SK-N-SH treated with all-trans-retinoic acid at 6 μM for 48 hours (cell line): ENCODE results near the gene NID1.

Experiments
- ATAC-seq: fragments of 200-7000 bp; cut with Tn5 transposase; 3 replicates; pipeline ENCODE4 v1.9.1; 2020; ENCODE audit warnings: mild to moderate bottlenecking, moderate library complexity
- ARNTL ChIP-seq: fragments of 450-650 bp; formaldehyde crosslinking; IDR thresholded peaks from 2 replicates; pipeline ENCODE4 v1.5.0; 2020; ENCODE audit warnings: low read depth, mild to moderate bottlenecking, moderate library complexity, borderline replicate concordance
- BACH2 ChIP-seq: fragments of 250-450 bp; sonication (Bioruptor Pico); IDR thresholded peaks from 2 replicates; pipeline ENCODE4 v1.9.0; 2021; ENCODE audit warnings: mild to moderate bottlenecking, borderline replicate concordance
- CREB5 ChIP-seq: fragments of 250-450 bp; sonication (Bioruptor Pico); IDR thresholded peaks from 2 replicates; pipeline ENCODE4 v1.5.1; 2020; ENCODE audit warnings: low read depth, mild to moderate bottlenecking, moderate library complexity
- CSDC2 ChIP-seq: fragments of 250-450 bp; sonication (Bioruptor Pico); IDR thresholded peaks from 2 replicates; pipeline ENCODE4 v1.5.0; 2020; ENCODE audit warnings: mild to moderate bottlenecking, moderate library complexity
- ESRRG ChIP-seq: fragments of 250-450 bp; sonication (Bioruptor Pico); IDR thresholded peaks from 2 replicates; pipeline ENCODE4 v1.6.1; 2021; ENCODE audit warnings: mild to moderate bottlenecking
- GLIS3 ChIP-seq: fragments of 250-450 bp; sonication (Bioruptor Pico); IDR thresholded peaks from 2 replicates; pipeline ENCODE4 v1.5.0; 2020; ENCODE audit warnings: mild to moderate bottlenecking, moderate library complexity
- ISL1 ChIP-seq: fragments of 250-450 bp; sonication (Bioruptor Pico); IDR thresholded peaks from 2 replicates; pipeline ENCODE4 v2.1.2; 2022; ENCODE audit warnings: mild to moderate bottlenecking, moderate library complexity
- RARB ChIP-seq: fragments of 250-450 bp; sonication (Bioruptor Pico); IDR thresholded peaks from 2 replicates; pipeline ENCODE4 v1.8.0; 2021; ENCODE audit warnings: mild to moderate bottlenecking, moderate library complexity
- SNAI2 ChIP-seq: fragments of 250-450 bp; sonication (Bioruptor Pico); IDR thresholded peaks from 2 replicates; pipeline ENCODE4 v1.5.0; 2020; ENCODE audit warnings: mild to moderate bottlenecking, moderate library complexity
- TCF4 ChIP-seq: fragments of 250-450 bp; sonication (Bioruptor Pico); IDR thresholded peaks from 2 replicates; pipeline ENCODE4 v1.8.0; 2021; ENCODE audit warnings: mild to moderate bottlenecking, moderate library complexity, borderline replicate concordance
- TOX ChIP-seq: fragments of 250-450 bp; sonication (Bioruptor Pico); IDR thresholded peaks from 2 replicates; pipeline ENCODE4 v1.8.0; 2021; ENCODE audit warnings: mild to moderate bottlenecking, moderate library complexity, borderline replicate concordance
- ZC3H10 ChIP-seq: fragments of 250-450 bp; sonication (Bioruptor Pico); IDR thresholded peaks from 2 replicates; pipeline ENCODE4 v1.5.1; 2021; ENCODE audit warnings: mild to moderate bottlenecking, moderate library complexity
- ZFP3 ChIP-seq: fragments of 250-450 bp; sonication (Bioruptor Pico); IDR thresholded peaks from 2 replicates; pipeline ENCODE4 v1.5.0; 2020; ENCODE audit warnings: mild to moderate bottlenecking, moderate library complexity
- ZFP30 ChIP-seq: fragments of 450-650 bp; formaldehyde crosslinking; IDR thresholded peaks from 2 replicates; pipeline ENCODE4 v1.5.0; 2022; ENCODE audit warnings: mild to moderate bottlenecking, moderate library complexity
- ZNF565 ChIP-seq: fragments of 450-650 bp; formaldehyde crosslinking; conservative IDR thresholded peaks from 2 replicates; pipeline ENCODE4 v1.5.0; 2020; ENCODE audit warnings: low read depth, mild to moderate bottlenecking, moderate library complexity
- ZNF70 ChIP-seq: fragments of 450-650 bp; formaldehyde crosslinking; IDR thresholded peaks from 2 replicates; pipeline ENCODE4 v1.5.0; 2020; ENCODE audit warnings: mild to moderate bottlenecking, moderate library complexity
- ZNF8 ChIP-seq: fragments of 450-650 bp; formaldehyde crosslinking; IDR thresholded peaks from 2 replicates; pipeline ENCODE4 v1.5.0; 2020; ENCODE audit warnings: mild to moderate bottlenecking, moderate library complexity
- TF ChIP-seq, protein P1 (sequence below): fragments of 250-450 bp; sonication (Bioruptor Pico); IDR thresholded peaks from 2 replicates; pipeline ENCODE4 v1.8.0; 2021; ENCODE audit warnings: low read depth, mild to moderate bottlenecking, moderate library complexity, borderline replicate concordance
- TF ChIP-seq, protein P2 (sequence below): fragments of 250-450 bp; sonication (Bioruptor Pico); IDR thresholded peaks from 2 replicates; pipeline ENCODE4 v1.8.0; 2020; ENCODE audit warnings: mild to moderate bottlenecking, moderate library complexity, borderline replicate concordance
- TF ChIP-seq, protein P3 (sequence below): fragments of 250-450 bp; sonication (Bioruptor Pico); IDR thresholded peaks from 2 replicates; pipeline ENCODE4 v1.5.1; 2021; ENCODE audit warnings: mild to moderate bottlenecking, moderate library complexity
- TF ChIP-seq, protein P4 (sequence below): fragments of 250-450 bp; sonication (Bioruptor Pico); IDR thresholded peaks from 2 replicates; pipeline ENCODE4 v1.5.0; 2020; ENCODE audit warnings: mild to moderate bottlenecking, moderate library complexity

The NID1 gene

GRCh38 chr1:236082526-236082925 is 17.6 kb upstream of the NID1 start (continued):
- TF ChIP-seq, protein P1, sequence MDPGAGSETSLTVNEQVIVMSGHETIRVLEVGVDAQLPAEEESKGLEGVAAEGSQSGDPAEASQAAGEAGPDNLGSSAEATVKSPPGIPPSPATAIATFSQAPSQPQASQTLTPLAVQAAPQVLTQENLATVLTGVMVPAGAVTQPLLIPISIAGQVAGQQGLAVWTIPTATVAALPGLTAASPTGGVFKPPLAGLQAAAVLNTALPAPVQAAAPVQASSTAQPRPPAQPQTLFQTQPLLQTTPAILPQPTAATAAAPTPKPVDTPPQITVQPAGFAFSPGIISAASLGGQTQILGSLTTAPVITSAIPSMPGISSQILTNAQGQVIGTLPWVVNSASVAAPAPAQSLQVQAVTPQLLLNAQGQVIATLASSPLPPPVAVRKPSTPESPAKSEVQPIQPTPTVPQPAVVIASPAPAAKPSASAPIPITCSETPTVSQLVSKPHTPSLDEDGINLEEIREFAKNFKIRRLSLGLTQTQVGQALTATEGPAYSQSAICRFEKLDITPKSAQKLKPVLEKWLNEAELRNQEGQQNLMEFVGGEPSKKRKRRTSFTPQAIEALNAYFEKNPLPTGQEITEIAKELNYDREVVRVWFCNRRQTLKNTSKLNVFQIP, result no peak
- TF ChIP-seq, protein P2, sequence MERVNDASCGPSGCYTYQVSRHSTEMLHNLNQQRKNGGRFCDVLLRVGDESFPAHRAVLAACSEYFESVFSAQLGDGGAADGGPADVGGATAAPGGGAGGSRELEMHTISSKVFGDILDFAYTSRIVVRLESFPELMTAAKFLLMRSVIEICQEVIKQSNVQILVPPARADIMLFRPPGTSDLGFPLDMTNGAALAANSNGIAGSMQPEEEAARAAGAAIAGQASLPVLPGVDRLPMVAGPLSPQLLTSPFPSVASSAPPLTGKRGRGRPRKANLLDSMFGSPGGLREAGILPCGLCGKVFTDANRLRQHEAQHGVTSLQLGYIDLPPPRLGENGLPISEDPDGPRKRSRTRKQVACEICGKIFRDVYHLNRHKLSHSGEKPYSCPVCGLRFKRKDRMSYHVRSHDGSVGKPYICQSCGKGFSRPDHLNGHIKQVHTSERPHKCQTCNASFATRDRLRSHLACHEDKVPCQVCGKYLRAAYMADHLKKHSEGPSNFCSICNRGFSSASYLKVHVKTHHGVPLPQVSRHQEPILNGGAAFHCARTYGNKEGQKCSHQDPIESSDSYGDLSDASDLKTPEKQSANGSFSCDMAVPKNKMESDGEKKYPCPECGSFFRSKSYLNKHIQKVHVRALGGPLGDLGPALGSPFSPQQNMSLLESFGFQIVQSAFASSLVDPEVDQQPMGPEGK (CRISPR knock-in tag), result no peak
- TF ChIP-seq ZC3H10 (CRISPR knock-in tag) (no peak), ZFP30 (no peak), ZFP3 (CRISPR knock-in tag) (no peak)

GRCh38 chr1:236081546-236082227 is 16.8 kb upstream of the NID1 start:
- ATAC-seq, result no peak

DNA sequence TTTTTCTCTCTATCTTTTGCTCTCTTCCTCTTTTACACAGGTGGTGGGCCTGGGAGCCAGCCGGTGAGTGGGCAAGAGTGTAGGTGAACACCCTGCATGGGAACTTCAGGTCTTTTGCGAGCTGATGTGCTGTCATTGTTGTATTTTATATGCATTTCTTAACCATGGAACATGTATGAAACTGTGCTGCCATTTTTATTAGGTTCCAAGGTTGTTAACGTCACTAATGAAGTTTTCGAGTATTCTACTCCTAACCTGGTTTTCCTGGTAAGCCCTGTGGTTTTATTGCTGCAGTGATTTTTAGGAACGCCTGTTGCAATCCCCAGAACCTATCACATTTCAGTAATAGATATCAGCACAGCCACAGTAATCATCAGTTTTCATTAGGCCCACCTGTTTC is 14.8 kb upstream of the NID1 start:
- no peak for ATAC-seq
- no peak for TF ChIP-seq ISL1 (CRISPR knock-in tag)
- no peak for TF ChIP-seq CREB5 (CRISPR knock-in tag)
- no peak for TF ChIP-seq SNAI2 (CRISPR knock-in tag)
- no peak for TF ChIP-seq ESRRG (CRISPR knock-in tag)
- TF ChIP-seq ZC3H10 (CRISPR knock-in tag), result no peak
- TF ChIP-seq, protein P2 (CRISPR knock-in tag), result no peak
- no peak for TF ChIP-seq TOX (CRISPR knock-in tag)
- no peak for TF ChIP-seq CSDC2 (CRISPR knock-in tag)
- TF ChIP-seq ZNF565, result no peak
- no peak for TF ChIP-seq GLIS3 (CRISPR knock-in tag)
- TF ChIP-seq RARB (CRISPR knock-in tag), result no peak
- TF ChIP-seq, protein P3, sequence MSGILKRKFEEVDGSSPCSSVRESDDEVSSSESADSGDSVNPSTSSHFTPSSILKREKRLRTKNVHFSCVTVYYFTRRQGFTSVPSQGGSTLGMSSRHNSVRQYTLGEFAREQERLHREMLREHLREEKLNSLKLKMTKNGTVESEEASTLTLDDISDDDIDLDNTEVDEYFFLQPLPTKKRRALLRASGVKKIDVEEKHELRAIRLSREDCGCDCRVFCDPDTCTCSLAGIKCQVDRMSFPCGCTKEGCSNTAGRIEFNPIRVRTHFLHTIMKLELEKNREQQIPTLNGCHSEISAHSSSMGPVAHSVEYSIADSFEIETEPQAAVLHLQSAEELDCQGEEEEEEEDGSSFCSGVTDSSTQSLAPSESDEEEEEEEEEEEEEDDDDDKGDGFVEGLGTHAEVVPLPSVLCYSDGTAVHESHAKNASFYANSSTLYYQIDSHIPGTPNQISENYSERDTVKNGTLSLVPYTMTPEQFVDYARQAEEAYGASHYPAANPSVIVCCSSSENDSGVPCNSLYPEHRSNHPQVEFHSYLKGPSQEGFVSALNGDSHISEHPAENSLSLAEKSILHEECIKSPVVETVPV (CRISPR knock-in tag), result no peak
- TF ChIP-seq ZNF70 (CRISPR knock-in tag), result no peak
- TF ChIP-seq BACH2 (CRISPR knock-in tag), result no peak

More at GRCh38 chr1:236081546-236082227, 16.8 kb upstream of the NID1 start:
- TF ChIP-seq TOX (CRISPR knock-in tag) (no peak), CSDC2 (CRISPR knock-in tag) (no peak), ARNTL (CRISPR knock-in tag) (no peak), ZFP3 (CRISPR knock-in tag) (no peak), BACH2 (CRISPR knock-in tag) (no peak), ZFP30 (no peak), TCF4 (CRISPR knock-in tag) (no peak), ZNF8 (CRISPR knock-in tag) (no peak), SNAI2 (CRISPR knock-in tag) (no peak), ZC3H10 (CRISPR knock-in tag) (no peak)
- TF ChIP-seq, protein P4, sequence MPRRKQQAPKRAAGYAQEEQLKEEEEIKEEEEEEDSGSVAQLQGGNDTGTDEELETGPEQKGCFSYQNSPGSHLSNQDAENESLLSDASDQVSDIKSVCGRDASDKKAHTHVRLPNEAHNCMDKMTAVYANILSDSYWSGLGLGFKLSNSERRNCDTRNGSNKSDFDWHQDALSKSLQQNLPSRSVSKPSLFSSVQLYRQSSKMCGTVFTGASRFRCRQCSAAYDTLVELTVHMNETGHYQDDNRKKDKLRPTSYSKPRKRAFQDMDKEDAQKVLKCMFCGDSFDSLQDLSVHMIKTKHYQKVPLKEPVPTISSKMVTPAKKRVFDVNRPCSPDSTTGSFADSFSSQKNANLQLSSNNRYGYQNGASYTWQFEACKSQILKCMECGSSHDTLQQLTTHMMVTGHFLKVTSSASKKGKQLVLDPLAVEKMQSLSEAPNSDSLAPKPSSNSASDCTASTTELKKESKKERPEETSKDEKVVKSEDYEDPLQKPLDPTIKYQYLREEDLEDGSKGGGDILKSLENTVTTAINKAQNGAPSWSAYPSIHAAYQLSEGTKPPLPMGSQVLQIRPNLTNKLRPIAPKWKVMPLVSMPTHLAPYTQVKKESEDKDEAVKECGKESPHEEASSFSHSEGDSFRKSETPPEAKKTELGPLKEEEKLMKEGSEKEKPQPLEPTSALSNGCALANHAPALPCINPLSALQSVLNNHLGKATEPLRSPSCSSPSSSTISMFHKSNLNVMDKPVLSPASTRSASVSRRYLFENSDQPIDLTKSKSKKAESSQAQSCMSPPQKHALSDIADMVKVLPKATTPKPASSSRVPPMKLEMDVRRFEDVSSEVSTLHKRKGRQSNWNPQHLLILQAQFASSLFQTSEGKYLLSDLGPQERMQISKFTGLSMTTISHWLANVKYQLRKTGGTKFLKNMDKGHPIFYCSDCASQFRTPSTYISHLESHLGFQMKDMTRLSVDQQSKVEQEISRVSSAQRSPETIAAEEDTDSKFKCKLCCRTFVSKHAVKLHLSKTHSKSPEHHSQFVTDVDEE, result no peak
